K562 (cell line): ENCODE measurements around the gene EMX2. TPM values are rescaled to one million over a fixed set of nuclear protein-coding genes. Genes with fewer than 3 reads are reported as not detected.

ENCODE experiments used
- ATAC-seq: fragments of 200-7000 bp; cut with Tn5 transposase; 3 replicates; pipeline ENCODE4 v1.9.1; 2020; ENCODE audit warnings: moderate library complexity
- BruUV-seq: library from RNA; stranded (reverse); fragments of 400-500 nt; replicated peaks from 2 replicates; lab custom pipeline; 2021; lab: Mats Ljungman, UMichigan
- CTCF ChIA-PET: fragments of 300-600 bp; formaldehyde crosslinking; extraction: SDS; loops from one replicate; lab custom pipeline; 2021; ENCODE audit warnings: low intra/inter-chr PET ratio; lab: Yijun Ruan, JAX
- POLR2A ChIA-PET: fragments of 300-600, 350-650 bp; sonication (Branson Sonifier 250); formaldehyde crosslinking; extraction: SDS; loops from one replicate; lab custom pipeline; 2021; ENCODE audit warnings: antibody characterized with exemption, inconsistent platforms; lab: Yijun Ruan, JAX
- DNase-seq, 4 experiments: peaks; one replicate each; pipeline versions ENCODE4 v3.0.0 to v3.0.0-alpha.2; 2011 to 2018; ENCODE audit warnings: low spot score in 3 of 4, mixed read lengths in 3 of 4; ENCODE audit errors: extremely low read depth in 1 of 4
- FAIRE-seq: peaks from 2 replicates; lab custom pipeline; 2011; peaks lifted over from hg19 to GRCh38; lab: Jason Lieb, UNC
- H2AFZ ChIP-seq: 2 replicates; pipeline ENCODE4 v1.6.0; 2011; ENCODE audit warnings: low read depth, low read length, control low read depth, inconsistent platforms
- H3K27ac ChIP-seq: fragments of 200-600 bp; 3 replicates; pipeline ENCODE4 v1.8.0; 2011; ENCODE audit warnings: low read depth, mild to moderate bottlenecking, control low read depth, inconsistent platforms, low read length, moderate library complexity, mixed read lengths; ENCODE audit errors: extremely low read depth
- H3K27me3 ChIP-seq, 2 experiments: fragments of 300-600 bp in 1 of 2; 2 replicates in 1 of 2; 3 replicates in 1 of 2; pipeline versions ENCODE4 v1.6.0 to v1.8.0; 2011; ENCODE audit warnings: inconsistent platforms in 2 of 2, low read length in 2 of 2, mild to moderate bottlenecking in 1 of 2, mixed read lengths in 1 of 2, moderate library complexity in 1 of 2; ENCODE audit not compliant: control insufficient read depth in 2 of 2, insufficient read depth in 2 of 2
- H3K36me3 ChIP-seq: fragments of 300-600 bp; 3 replicates; pipeline ENCODE4 v1.8.0; 2011; ENCODE audit warnings: mild to moderate bottlenecking, low read length, inconsistent platforms; ENCODE audit not compliant: control insufficient read depth, insufficient read depth
- H3K4me1 ChIP-seq, 2 experiments: fragments of 200-600 bp in 1 of 2; replicated peaks in 1 of 2; 2 replicates in 1 of 2; 3 replicates in 1 of 2; pipeline versions ENCODE4 v1.5.1 to v1.8.0; 2011; ENCODE audit warnings: inconsistent platforms in 2 of 2, low read length in 2 of 2, mild to moderate bottlenecking in 1 of 2, mixed read lengths in 1 of 2, moderate library complexity in 1 of 2; ENCODE audit not compliant: control insufficient read depth in 2 of 2, insufficient read depth in 2 of 2
- H3K4me2 ChIP-seq: 2 replicates; pipeline ENCODE4 v1.6.1; 2011; ENCODE audit warnings: low read length, control low read depth, inconsistent platforms, mixed read lengths; ENCODE audit not compliant: insufficient read depth
- H3K4me3 ChIP-seq: fragments of 200-600 bp; sonication (generic), shearing (Covaris generic); 2 replicates; pipeline ENCODE4 v1.5.1; 2016; ENCODE audit warnings: control low read depth, inconsistent platforms
- H3K79me2 ChIP-seq: fragments of 200-600 bp; 3 replicates; pipeline ENCODE4 v1.8.0; 2011; ENCODE audit warnings: low read length, inconsistent platforms; ENCODE audit not compliant: control insufficient read depth, insufficient read depth
- H3K9ac ChIP-seq, 2 experiments: 2 replicates each; pipeline versions ENCODE4 v1.6.0 to v1.6.1; 2011; ENCODE audit warnings: low read depth in 2 of 2, low read length in 2 of 2, control low read depth in 1 of 2, inconsistent platforms in 1 of 2, mild to moderate bottlenecking in 1 of 2, mixed read lengths in 1 of 2; ENCODE audit not compliant: insufficient read depth in 1 of 2
- H3K9me1 ChIP-seq: one replicate; pipeline ENCODE4 v1.6.0; 2011; ENCODE audit warnings: inconsistent platforms, mild to moderate bottlenecking, low read length, moderate library complexity; ENCODE audit not compliant: control insufficient read depth, insufficient read depth
- H3K9me3 ChIP-seq: replicated peaks from 2 replicates; pipeline ENCODE4 v1.5.1; 2011; ENCODE audit warnings: low read depth, low read length, inconsistent platforms; ENCODE audit not compliant: control insufficient read depth, insufficient read depth
- H4K20me1 ChIP-seq: replicated peaks from 2 replicates; pipeline ENCODE4 v1.6.1; 2011; ENCODE audit warnings: low read length, inconsistent platforms, mixed read lengths; ENCODE audit not compliant: control insufficient read depth, insufficient read depth
- BRCA1 ChIP-seq, 2 experiments: fragments of 450-650 bp in 1 of 2; sonication (generic) in 1 of 2; formaldehyde crosslinking in 1 of 2; IDR thresholded peaks; 2 replicates each; pipeline versions ENCODE4 v1.5.0 to v1.6.1; 2017 to 2020; ENCODE audit warnings: mild to moderate bottlenecking in 1 of 2, missing genetic modification reagents in 1 of 2
- ELF1 ChIP-seq: fragments of 200-800 bp; sonication (Bioruptor generic); IDR thresholded peaks from 2 replicates; pipeline ENCODE4 v1.6.1; 2016; ENCODE audit warnings: missing genetic modification characterization, missing compliant biosample characterization
- ELF2 ChIP-seq: fragments of 250-450 bp; sonication (Bioruptor Pico); IDR thresholded peaks from 2 replicates; pipeline ENCODE4 v1.5.0; 2021; ENCODE audit warnings: mild to moderate bottlenecking
- EP300 ChIP-seq: IDR thresholded peaks from 2 replicates; pipeline ENCODE4 v1.6.1; 2012; ENCODE audit warnings: low read length, improper control_type of control experiment
- GABPB2 ChIP-seq: fragments of 250-450 bp; sonication (Bioruptor Pico); conservative IDR thresholded peaks from 2 replicates; pipeline ENCODE4 v1.5.1; 2021; ENCODE audit warnings: mild to moderate bottlenecking
- PRPF4 ChIP-seq: fragments of 200-400 bp; formaldehyde crosslinking; IDR thresholded peaks from one replicate; pipeline ENCODE4 v1.6.1; 2017; ENCODE audit warnings: low read length, low read depth, mild to moderate bottlenecking; ENCODE audit not compliant: insufficient read depth, poor library complexity, severe bottlenecking
- SNRNP70 ChIP-seq: fragments of 200-400 bp; formaldehyde crosslinking; optimal IDR thresholded peaks from 2 replicates; pipeline ENCODE3; 2017; ENCODE audit warnings: low read depth, low read length
- TRIM28 ChIP-seq: fragments of 450-650 bp; IDR thresholded peaks from 2 replicates; pipeline ENCODE4 v1.6.1; 2017
- WGBS: fragments of 100-300 bp; shearing (Covaris generic); methylation state at CpG from one replicate; pipeline ENCODE4 v1.1.6; 2016; ENCODE audit warnings: low coverage, mixed read lengths; ENCODE audit not compliant: insufficient coverage; ENCODE audit errors: missing lambda C conversion rate; 5-methylcytosine and 5-hydroxymethylcytosine counted together
- in situ Hi-C: fragments of 300-500 bp; cut with MboI; formaldehyde crosslinking; loops from 4 replicates; pipeline ENCODE4 v1.15.0; 2018; ENCODE audit warnings: inconsistent platforms, mixed read lengths
- intact Hi-C: fragments of 100-400 bp; cut with micrococcal nuclease; formaldehyde crosslinking; loops from 2 replicates; pipeline ENCODE4 v1.14.2; 2022
- polyA plus RNA-seq, 8 experiments: library from polyadenylated mRNA; depleted of rRNA in 4 of 8; stranded (reverse) in 5 of 8; unstranded in 3 of 8; fragments of >200 nt; fragmentation: Nextera tagmentation in 2 of 8; fragmentation: Illumina TruSeq in 1 of 8; extraction: Ambion mirVana in 2 of 8; extraction: Trizol in 1 of 8; gene quantifications; 2 replicates each; pipeline versions ENCODE4 v1.2.1 to v1.2.3, GENCODE V29; 2011 to 2014; ENCODE audit warnings: inconsistent platforms in 1 of 8, missing spikeins in 1 of 8
- total RNA-seq, 7 experiments: library from RNA; depleted of rRNA in 6 of 7; stranded (reverse); fragments of >200 nt in 6 of 7; fragmentation: Illumina TruSeq in 2 of 7; extraction: Trizol in 2 of 7; gene quantifications; 2 replicates each; pipeline versions ENCODE4 v1.2.1 to v1.2.3, GENCODE V29; 2011 to 2021; ENCODE audit warnings: low replicate concordance in 1 of 7
- TF ChIP-seq, protein P1 (sequence below): sonication (generic); formaldehyde crosslinking; IDR thresholded peaks from 2 replicates; pipeline ENCODE4 v1.8.1; 2023; ENCODE audit warnings: mild to moderate bottlenecking, missing genetic modification reagents
- TF ChIP-seq, protein P2 (sequence below): fragments of 250-450 bp; sonication (Bioruptor Pico); IDR thresholded peaks from 2 replicates; pipeline ENCODE4 v1.5.0; 2021; ENCODE audit warnings: mild to moderate bottlenecking, borderline replicate concordance

Gene EMX2
- total and polyA plus RNA-seq, 9 of the 15 experiments (the other 6 are each of a cell fraction or from before 2014, with no cell fraction given) = not detected

DNA sequence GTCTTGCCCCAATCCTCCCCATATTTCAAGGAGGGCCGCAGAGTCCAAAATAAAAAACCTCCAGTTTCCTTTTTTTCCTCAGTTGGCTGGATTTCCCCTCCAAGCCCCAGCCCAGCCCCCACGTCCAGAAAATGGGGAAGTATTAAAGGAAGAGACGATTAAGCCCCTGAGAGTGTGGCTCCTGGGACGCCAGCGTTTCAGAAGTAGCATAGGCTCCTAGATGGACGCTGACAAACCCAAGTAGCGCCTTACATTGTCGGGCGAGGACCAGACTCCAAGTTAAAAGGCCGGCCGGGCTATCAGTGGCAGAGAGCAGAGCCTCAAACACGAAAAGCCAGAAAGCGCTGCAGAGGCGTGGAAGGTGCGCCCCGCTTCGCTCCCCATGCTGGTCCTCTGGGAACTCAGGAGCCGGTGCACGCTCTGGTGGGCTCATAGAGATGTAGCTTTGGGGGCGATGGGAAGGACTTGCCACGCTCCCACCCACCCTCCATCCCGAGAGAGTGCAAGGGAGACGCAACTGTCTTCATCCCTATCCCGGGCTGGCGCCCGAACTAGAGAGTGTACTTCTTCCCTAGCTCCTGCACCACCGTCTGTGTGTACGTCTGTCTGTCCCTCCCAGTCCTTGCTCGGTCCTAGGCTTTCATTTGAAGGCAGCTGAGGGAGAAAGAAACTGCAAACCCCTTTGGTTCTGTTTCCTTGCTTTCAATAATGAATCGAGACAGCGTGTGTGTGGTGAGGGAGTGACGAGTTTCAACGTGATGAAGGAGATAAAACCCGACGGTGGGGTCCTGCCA lies 6.3 kb upstream of the EMX2 start:
- CTCF ChIA-PET = interaction anchor here (0.6 kb wide), 1 partner anchor 1210 kb away, joined by 3 read pairs; no protein-coding TSS in a partner anchor
- H3K4me2 ChIP-seq = no peak overlapping the region
- ATAC-seq = no peak

More for the DNA sequence above, 6.3 kb upstream of the EMX2 start:
- FAIRE-seq (no peak), DNase-seq (no peak)
- intact Hi-C loops (loop anchor here (2.0 kb wide), 1 partner anchor 705 kb away; no protein-coding TSS in a partner anchor), in situ Hi-C loops (loop anchor here (25.0 kb wide), 1 partner anchor 701 kb away; no protein-coding TSS in a partner anchor)
- Histone ChIP-seq H3K27me3 (peaks cover 18 to 91% of the 10 kb centered on the region in 2 experiments; a peak in 4 of 5 replicates), H3K36me3 (no peaks in the 10 kb centered on the region), H2AFZ (no peak overlapping the region), H3K9ac (no peak overlapping the region), H3K4me3 (no peak overlapping the region), H3K79me2 (no peaks in the 10 kb centered on the region), H3K27ac (no peak overlapping the region), H3K9me3 (no peaks in the 10 kb centered on the region), H3K4me1 (peaks cover 0 to 31% of the 10 kb centered on the region in 2 experiments; a peak in 2 of 5 replicates), H3K9me1 (no peaks in the 10 kb centered on the region), H4K20me1 (peaks cover 6% of the 10 kb centered on the region; the same call in 1 of the 2 replicates)
- TF ChIP-seq, protein P1, sequence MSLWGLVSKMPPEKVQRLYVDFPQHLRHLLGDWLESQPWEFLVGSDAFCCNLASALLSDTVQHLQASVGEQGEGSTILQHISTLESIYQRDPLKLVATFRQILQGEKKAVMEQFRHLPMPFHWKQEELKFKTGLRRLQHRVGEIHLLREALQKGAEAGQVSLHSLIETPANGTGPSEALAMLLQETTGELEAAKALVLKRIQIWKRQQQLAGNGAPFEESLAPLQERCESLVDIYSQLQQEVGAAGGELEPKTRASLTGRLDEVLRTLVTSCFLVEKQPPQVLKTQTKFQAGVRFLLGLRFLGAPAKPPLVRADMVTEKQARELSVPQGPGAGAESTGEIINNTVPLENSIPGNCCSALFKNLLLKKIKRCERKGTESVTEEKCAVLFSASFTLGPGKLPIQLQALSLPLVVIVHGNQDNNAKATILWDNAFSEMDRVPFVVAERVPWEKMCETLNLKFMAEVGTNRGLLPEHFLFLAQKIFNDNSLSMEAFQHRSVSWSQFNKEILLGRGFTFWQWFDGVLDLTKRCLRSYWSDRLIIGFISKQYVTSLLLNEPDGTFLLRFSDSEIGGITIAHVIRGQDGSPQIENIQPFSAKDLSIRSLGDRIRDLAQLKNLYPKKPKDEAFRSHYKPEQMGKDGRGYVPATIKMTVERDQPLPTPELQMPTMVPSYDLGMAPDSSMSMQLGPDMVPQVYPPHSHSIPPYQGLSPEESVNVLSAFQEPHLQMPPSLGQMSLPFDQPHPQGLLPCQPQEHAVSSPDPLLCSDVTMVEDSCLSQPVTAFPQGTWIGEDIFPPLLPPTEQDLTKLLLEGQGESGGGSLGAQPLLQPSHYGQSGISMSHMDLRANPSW (CRISPR knock-in tag) = no peak
- TF ChIP-seq, protein P2, sequence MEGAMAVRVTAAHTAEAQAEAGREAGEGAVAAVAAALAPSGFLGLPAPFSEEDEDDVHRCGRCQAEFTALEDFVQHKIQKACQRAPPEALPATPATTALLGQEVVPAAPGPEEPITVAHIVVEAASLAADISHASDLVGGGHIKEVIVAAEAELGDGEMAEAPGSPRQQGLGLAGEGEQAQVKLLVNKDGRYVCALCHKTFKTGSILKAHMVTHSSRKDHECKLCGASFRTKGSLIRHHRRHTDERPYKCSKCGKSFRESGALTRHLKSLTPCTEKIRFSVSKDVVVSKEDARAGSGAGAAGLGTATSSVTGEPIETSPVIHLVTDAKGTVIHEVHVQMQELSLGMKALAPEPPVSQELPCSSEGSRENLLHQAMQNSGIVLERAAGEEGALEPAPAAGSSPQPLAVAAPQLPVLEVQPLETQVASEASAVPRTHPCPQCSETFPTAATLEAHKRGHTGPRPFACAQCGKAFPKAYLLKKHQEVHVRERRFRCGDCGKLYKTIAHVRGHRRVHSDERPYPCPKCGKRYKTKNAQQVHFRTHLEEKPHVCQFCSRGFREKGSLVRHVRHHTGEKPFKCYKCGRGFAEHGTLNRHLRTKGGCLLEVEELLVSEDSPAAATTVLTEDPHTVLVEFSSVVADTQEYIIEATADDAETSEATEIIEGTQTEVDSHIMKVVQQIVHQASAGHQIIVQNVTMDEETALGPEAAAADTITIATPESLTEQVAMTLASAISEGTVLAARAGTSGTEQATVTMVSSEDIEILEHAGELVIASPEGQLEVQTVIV = no peak
- TF ChIP-seq PRPF4 (no peak), EP300 (no peak), ELF1 (no peak), ELF2 (CRISPR knock-in tag) (no peak), SNRNP70 (no peak), TRIM28 (no peak), GABPB2 (CRISPR knock-in tag) (no peak), BRCA1 (IDR thresholded peaks at IDR 0.05) (no peak), BRCA1 (CRISPR knock-in tag; IDR thresholded peaks at IDR 0.05) (no peak)
- POLR2A ChIA-PET = no interaction called here
- 1% methylated on average over 20 of the region's 35 CpGs for WGBS
- BruUV-seq = no TSS peak
